Measurements from ENCODE around the gene MAB21L4. TPM values are rescaled to one million over a fixed set of nuclear protein-coding genes. Genes with fewer than 3 reads are reported as not detected.
A peak's percentile ranks its signal among the peaks of the same experiment; 100 is the strongest.

MAB21L4 gene
- total RNA-seq, 1 experiment from 2014 or later, result 0.15 TPM

DNA sequence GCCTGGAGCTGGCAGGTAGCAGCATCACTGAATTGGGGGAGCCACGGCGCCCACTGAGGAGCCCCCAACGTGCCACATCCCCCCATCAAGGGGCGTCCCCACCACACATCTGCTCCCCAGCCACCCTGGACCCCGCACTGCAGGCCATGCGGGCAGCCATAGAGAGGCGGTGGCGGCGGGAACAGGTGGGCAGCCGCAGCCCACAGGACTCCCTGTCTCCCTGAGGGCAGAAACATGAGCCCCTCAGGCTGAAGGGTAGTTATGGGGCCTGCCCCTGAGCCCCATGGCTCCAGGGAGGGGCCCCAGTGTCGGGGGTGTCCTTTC is 36.7 kb upstream of the MAB21L4 start:
- no peak overlapping the region for H3K14ac ChIP-seq (ENCODE audit: insufficient read depth, low read length)
- no peak overlapping the region for H4K8ac ChIP-seq (replicated peaks; ENCODE audit: insufficient read length, low read depth, low read length)
- no peak overlapping the region for H3K4me3 Mint-ChIP-seq
- H3K4me1 Mint-ChIP-seq, result no peaks in the 10 kb centered on the region
- no peak overlapping the region for H2BK120ac ChIP-seq (ENCODE audit: low read depth, low read length, poor library complexity, severe bottlenecking)
- no peak overlapping the region for H2AK5ac ChIP-seq (ENCODE audit: insufficient read length, low read length)
- H2BK20ac ChIP-seq (ENCODE audit: low read depth, low read length, poor library complexity, severe bottlenecking), result no peak overlapping the region
- no peaks in the 10 kb centered on the region for H3K27me3 ChIP-seq (ENCODE audit: insufficient read depth, low read length)
- H3K27ac ChIP-seq (ENCODE audit: insufficient read length, low read depth, low read length), result no peak overlapping the region
- H3K4ac ChIP-seq (ENCODE audit: low read depth, low read length), result no peak overlapping the region
- no peak overlapping the region for H4K91ac ChIP-seq (ENCODE audit: insufficient read length, low read depth, low read length)
- H3K4me2 ChIP-seq (ENCODE audit: insufficient read depth, insufficient read length, low read length), result no peak overlapping the region
- no peak overlapping the region for H2BK5ac ChIP-seq (ENCODE audit: insufficient read length, low read length)
- H3K79me2 ChIP-seq (ENCODE audit: insufficient read depth, low read length), result no peaks in the 10 kb centered on the region
- H3K23ac ChIP-seq (ENCODE audit: insufficient read length, low read depth, low read length), result no peak overlapping the region
- H3K18ac ChIP-seq (ENCODE audit: insufficient read length, low read depth, low read length), result no peak overlapping the region
- H2AFZ ChIP-seq (ENCODE audit: low read length), result no peak overlapping the region
- H4K20me1 ChIP-seq (ENCODE audit: control insufficient read depth, insufficient read depth, insufficient read length), result no peaks in the 10 kb centered on the region
- H3K27ac Mint-ChIP-seq, result no peak overlapping the region
- peaks cover 8 to 10% of the 10 kb centered on the region in 2 experiments; a peak in 4 of 5 replicates for H3K9me3 Mint-ChIP-seq
- H3K27me3 Mint-ChIP-seq (ENCODE audit: low read depth), result peaks cover 9% of the 10 kb centered on the region
- no peaks in the 10 kb centered on the region for H3K4me1 ChIP-seq (ENCODE audit: insufficient read depth, low read length)
- H3K36me3 Mint-ChIP-seq (ENCODE audit: insufficient read depth in 1 of 3, low read depth in 3 of 3), result peaks cover 0 to 4% (median 0%) of the 10 kb centered on the region in 3 experiments; a peak in 3 of 7 replicates
- no peak overlapping the region for H3K56ac ChIP-seq (ENCODE audit: insufficient read length, low read depth, low read length)
- H3T11ph ChIP-seq (ENCODE audit: low read length), result no peak overlapping the region
- H2BK12ac ChIP-seq (ENCODE audit: insufficient read length, low read depth, low read length), result no peak overlapping the region
- TF ChIP-seq, protein P1, sequence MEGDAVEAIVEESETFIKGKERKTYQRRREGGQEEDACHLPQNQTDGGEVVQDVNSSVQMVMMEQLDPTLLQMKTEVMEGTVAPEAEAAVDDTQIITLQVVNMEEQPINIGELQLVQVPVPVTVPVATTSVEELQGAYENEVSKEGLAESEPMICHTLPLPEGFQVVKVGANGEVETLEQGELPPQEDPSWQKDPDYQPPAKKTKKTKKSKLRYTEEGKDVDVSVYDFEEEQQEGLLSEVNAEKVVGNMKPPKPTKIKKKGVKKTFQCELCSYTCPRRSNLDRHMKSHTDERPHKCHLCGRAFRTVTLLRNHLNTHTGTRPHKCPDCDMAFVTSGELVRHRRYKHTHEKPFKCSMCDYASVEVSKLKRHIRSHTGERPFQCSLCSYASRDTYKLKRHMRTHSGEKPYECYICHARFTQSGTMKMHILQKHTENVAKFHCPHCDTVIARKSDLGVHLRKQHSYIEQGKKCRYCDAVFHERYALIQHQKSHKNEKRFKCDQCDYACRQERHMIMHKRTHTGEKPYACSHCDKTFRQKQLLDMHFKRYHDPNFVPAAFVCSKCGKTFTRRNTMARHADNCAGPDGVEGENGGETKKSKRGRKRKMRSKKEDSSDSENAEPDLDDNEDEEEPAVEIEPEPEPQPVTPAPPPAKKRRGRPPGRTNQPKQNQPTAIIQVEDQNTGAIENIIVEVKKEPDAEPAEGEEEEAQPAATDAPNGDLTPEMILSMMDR (conservative IDR thresholded peaks at IDR 0.05), result no peak
- H3K9me3 ChIP-seq (ENCODE audit: control insufficient read depth, low read depth, low read length), result no peaks in the 10 kb centered on the region
- no peaks in the 10 kb centered on the region for H3K23me2 ChIP-seq (ENCODE audit: insufficient read length, low read depth, low read length, poor library complexity, severe bottlenecking)
- no peak overlapping the region for H2BK15ac ChIP-seq (ENCODE audit: low read depth, low read length)
- no CpG with 5 or more reads among the region's 11 CpGs for WGBS (ENCODE audit: extremely low coverage, insufficient read length, low lambda C conversion rate)
- no peak overlapping the region for H4K5ac ChIP-seq (ENCODE audit: insufficient read length, low read depth, low read length)
- no peak overlapping the region for H3K9ac ChIP-seq (ENCODE audit: extremely low read depth, insufficient read length, low read length)
- peak; percentile 25 for DNase-seq
- H3K79me1 ChIP-seq (ENCODE audit: insufficient read depth, low read depth, low read length, poor library complexity, severe bottlenecking), result no peaks in the 10 kb centered on the region

Data from H9 (cell line).